WTC11 (cell line): ENCODE measurements around the gene ZFYVE28. TPM values are rescaled to one million over a fixed set of nuclear protein-coding genes. Genes with fewer than 3 reads are reported as not detected.

ENCODE experiments used
- ATAC-seq: fragments of 200-7000 bp; cut with Tn5 transposase; 2 replicates; pipeline ENCODE4 v1.10.0; 2021; ENCODE audit warnings: mild to moderate bottlenecking, moderate library complexity
- CTCF ChIA-PET: fragments of 300-600 bp; sonication (Branson Sonifier 250); formaldehyde crosslinking; loops from one replicate; lab custom pipeline; 2021; ENCODE audit warnings: antibody characterized with exemption; lab: Charles Lee
- POLR2A ChIA-PET: fragments of 350-600 bp; sonication (Branson Sonifier 250); formaldehyde crosslinking; loops from one replicate; lab custom pipeline; 2021; ENCODE audit warnings: antibody characterized with exemption; lab: Charles Lee
- DNase-seq: peaks from one replicate; pipeline ENCODE4 v3.0.0; 2021; ENCODE audit warnings: low spot score
- H3K27ac Mint-ChIP-seq: 2 replicates; pipeline ENCODE4 v1.8.0; 2021; ENCODE audit warnings: mixed read lengths
- H3K27me3 Mint-ChIP-seq: 2 replicates; pipeline ENCODE4 v1.8.0; 2021; ENCODE audit warnings: low read depth, mild to moderate bottlenecking, moderate library complexity, mixed read lengths
- H3K36me3 Mint-ChIP-seq: 2 replicates; pipeline ENCODE4 v1.8.0; 2021; ENCODE audit warnings: mixed read lengths
- H3K4me1 Mint-ChIP-seq: 2 replicates; pipeline ENCODE4 v1.8.0; 2022; ENCODE audit warnings: mixed read lengths
- H3K4me3 Mint-ChIP-seq: 2 replicates; pipeline ENCODE4 v1.8.0; 2021; ENCODE audit warnings: mild to moderate bottlenecking, moderate library complexity, mixed read lengths
- H3K9me3 Mint-ChIP-seq: 2 replicates; pipeline ENCODE4 v1.8.0; 2021; ENCODE audit warnings: mixed read lengths
- ATF3 ChIP-seq: sonication (generic); formaldehyde crosslinking; conservative IDR thresholded peaks from 2 replicates; pipeline ENCODE4 v1.8.1; 2022; ENCODE audit warnings: mild to moderate bottlenecking, missing genetic modification reagents
- ATF6 ChIP-seq: sonication (generic); formaldehyde crosslinking; IDR thresholded peaks from 2 replicates; pipeline ENCODE4 v1.8.1; 2023; ENCODE audit warnings: mild to moderate bottlenecking, missing genetic modification reagents
- CBFB ChIP-seq: sonication (generic); formaldehyde crosslinking; IDR thresholded peaks from 2 replicates; pipeline ENCODE4 v1.8.1; 2022; ENCODE audit warnings: mild to moderate bottlenecking, low read depth, missing genetic modification reagents
- CTCF ChIP-seq: fragments of 200-600 bp; IDR thresholded peaks from 2 replicates; pipeline ENCODE4 v1.8.0; 2022; ENCODE audit warnings: antibody characterized with exemption
- EMX1 ChIP-seq: fragments of 250-450 bp; sonication (Bioruptor Pico); IDR thresholded peaks from 2 replicates; pipeline ENCODE4 v1.8.0; 2021; ENCODE audit warnings: mild to moderate bottlenecking
- ERG ChIP-seq: fragments of 250-450 bp; sonication (Bioruptor Pico); IDR thresholded peaks from 2 replicates; pipeline ENCODE4 v1.8.0; 2021; ENCODE audit warnings: mild to moderate bottlenecking
- FOXJ3 ChIP-seq: sonication (generic); formaldehyde crosslinking; IDR thresholded peaks from 2 replicates; pipeline ENCODE4 v1.9.0; 2021; ENCODE audit warnings: missing genetic modification reagents, mild to moderate bottlenecking, borderline replicate concordance
- FOXP4 ChIP-seq: sonication (generic); formaldehyde crosslinking; IDR thresholded peaks from 2 replicates; pipeline ENCODE4 v1.8.0; 2022; ENCODE audit warnings: mild to moderate bottlenecking, missing genetic modification reagents
- GABPB1 ChIP-seq: sonication (generic); formaldehyde crosslinking; IDR thresholded peaks from 2 replicates; pipeline ENCODE4 v1.8.1; 2023; ENCODE audit warnings: mild to moderate bottlenecking, missing genetic modification reagents
- SMAD4 ChIP-seq: sonication (generic); formaldehyde crosslinking; IDR thresholded peaks from 2 replicates; pipeline ENCODE4 v1.8.0; 2022; ENCODE audit warnings: mild to moderate bottlenecking, missing genetic modification reagents
- SP1 ChIP-seq: sonication (generic); formaldehyde crosslinking; conservative IDR thresholded peaks from 2 replicates; pipeline ENCODE4 v1.8.1; 2022; ENCODE audit warnings: missing genetic modification reagents
- TCF7 ChIP-seq: sonication (generic); formaldehyde crosslinking; IDR thresholded peaks from 2 replicates; pipeline ENCODE4 v1.8.0; 2022; ENCODE audit warnings: mild to moderate bottlenecking, low read depth, missing genetic modification reagents, moderate library complexity
- TEAD1 ChIP-seq: sonication (generic); formaldehyde crosslinking; IDR thresholded peaks from 2 replicates; pipeline ENCODE4 v1.8.0; 2022; ENCODE audit warnings: mild to moderate bottlenecking, missing genetic modification reagents
- ZNF121 ChIP-seq: sonication (generic); formaldehyde crosslinking; IDR thresholded peaks from 2 replicates; pipeline ENCODE4 v1.8.0; 2023; ENCODE audit warnings: missing genetic modification reagents
- ZNF281 ChIP-seq: sonication (generic); formaldehyde crosslinking; IDR thresholded peaks from 2 replicates; pipeline ENCODE4 v1.8.0; 2023; ENCODE audit warnings: mild to moderate bottlenecking, missing genetic modification reagents
- ZNF425 ChIP-seq: fragments of 250-450 bp; sonication (Bioruptor Pico); conservative IDR thresholded peaks from 2 replicates; pipeline ENCODE4 v1.9.0; 2021; ENCODE audit warnings: mild to moderate bottlenecking
- ZNF532 ChIP-seq: fragments of 250-450 bp; sonication (Bioruptor Pico); IDR thresholded peaks from 2 replicates; pipeline ENCODE4 v1.9.0; 2021; ENCODE audit warnings: mild to moderate bottlenecking, borderline replicate concordance
- ZNF671 ChIP-seq: fragments of 250-450 bp; sonication (Bioruptor Pico); IDR thresholded peaks from 2 replicates; pipeline ENCODE4 v1.8.0; 2021; ENCODE audit warnings: mild to moderate bottlenecking
- total RNA-seq: library from RNA; stranded (reverse); gene quantifications from 3 replicates; pipeline ENCODE4 v1.2.3, GENCODE V29; 2021

Gene ZFYVE28
- total RNA-seq, 1 experiment from 2014 or later = 7.8 TPM

GRCh38 chr4:2263926-2264321, 154.5 kb downstream of the ZFYVE28 start (continued):
- TF ChIP-seq ZNF425 (CRISPR knock-in tag) = no peak
- TF ChIP-seq TEAD1 (CRISPR knock-in tag) = no peak
- TF ChIP-seq ZNF671 = no peak
- TF ChIP-seq ZNF281 (CRISPR knock-in tag) = no peak
- TF ChIP-seq FOXJ3 (CRISPR knock-in tag) = no peak
- no peak for TF ChIP-seq ERG
- TF ChIP-seq ATF3 (CRISPR knock-in tag) = no peak
- TF ChIP-seq CTCF = no peak
- no peak for TF ChIP-seq CBFB (CRISPR knock-in tag)
- TF ChIP-seq FOXP4 (CRISPR knock-in tag) = no peak
- TF ChIP-seq ZNF121 (CRISPR knock-in tag) = no peak
- no peak for TF ChIP-seq SP1 (CRISPR knock-in tag)
- no peak for TF ChIP-seq EMX1 (CRISPR knock-in tag)
- no peak for TF ChIP-seq ATF6 (CRISPR knock-in tag)
- TF ChIP-seq, all 79 proteins: peak for 0

- Mint-ChIP-seq H3K27ac (no peak overlapping the region), H3K4me1 (no peaks in the 10 kb centered on the region), H3K9me3 (no peaks in the 10 kb centered on the region), H3K27me3 (peaks cover 7% of the 10 kb centered on the region), H3K36me3 (no peaks in the 10 kb centered on the region), H3K4me3 (peak overlapping the region; percentile 62)
- POLR2A ChIA-PET = no interaction called here
- CTCF ChIA-PET = interaction anchor here (0.6 to 3.6 kb wide), 4 partner anchors 43 to 954 kb away, joined by 3 to 19 read pairs (median 4); no protein-coding TSS in a partner anchor
- ATAC-seq (no peak), DNase-seq (no peak)
- TF ChIP-seq ZNF532 (no peak), SMAD4 (CRISPR knock-in tag) (no peak), ATF3 (CRISPR knock-in tag) (no peak), GABPB1 (CRISPR knock-in tag) (no peak), TCF7 (no peak)
Measured at GRCh38 chr4:2262944-2263250, 155.5 kb downstream of the ZFYVE28 start.
